ENCODE data around the gene SGCD.

DNA sequence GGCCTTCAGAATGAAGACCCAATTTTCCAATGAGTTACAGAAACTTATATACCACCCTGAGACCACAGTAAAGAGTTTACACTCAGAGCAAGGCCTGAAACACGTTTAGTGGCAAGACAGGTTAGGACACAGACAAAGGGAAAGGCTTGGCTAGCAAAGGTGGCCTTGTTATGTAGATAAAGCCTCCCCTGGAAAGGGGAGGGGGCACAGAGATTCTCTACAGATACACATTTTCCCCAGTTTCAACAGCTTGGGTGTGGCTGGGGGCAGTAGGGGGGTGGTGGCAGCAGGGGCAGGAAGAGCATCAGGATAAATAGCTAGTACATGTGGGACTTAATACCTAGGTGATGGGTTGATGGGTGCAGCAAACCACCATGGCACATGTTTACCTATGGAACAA lies 471.2 kb downstream of the SGCD start:
- TF ChIP-seq EZH2 (IDR thresholded peaks at IDR 0.05; ENCODE audit: insufficient read depth, poor library complexity, severe bottlenecking) (no peak), EZH2phosphoT487 (IDR thresholded peaks at IDR 0.05; ENCODE audit: insufficient read depth, low read depth) (no peak)

All from GM23248 (cell line).